Uterus (tissue), 4 donors: ENCODE data around the gene GIPC3. TPM values are rescaled to one million over a fixed set of nuclear protein-coding genes. Genes with fewer than 3 reads are reported as not detected.
A peak's percentile ranks its signal among the peaks of the same experiment; 100 is the strongest.
"Not testable (repeated sequence)": the region's sequence is repeated elsewhere in the genome, so short reads cannot be mapped to it uniquely, and the experiment has no call there.

ENCODE experiments used
- DNase-seq, 2 donors: peaks; one replicate each; pipeline ENCODE4 v3.0.0-alpha.2; 2019 to 2020
- H3K27ac ChIP-seq, 2 donors: fragments of 200-600 bp; sonication (generic); 1 replicate in 1 of 2; 2 replicates in 1 of 2; pipeline ENCODE4 v1.5.1; 2016 to 2018
- H3K27me3 ChIP-seq, 2 donors: fragments of 200-600 bp; sonication (generic); one replicate each; pipeline ENCODE4 v1.5.1; 2018 to 2019; ENCODE audit warnings: control low read depth in 1 of 2
- H3K36me3 ChIP-seq, 2 donors: fragments of 200-600 bp; sonication (generic); one replicate each; pipeline ENCODE4 v1.5.1; 2019; ENCODE audit warnings: control low read depth in 1 of 2
- H3K4me1 ChIP-seq, 2 donors: fragments of 200-600 bp; sonication (generic); one replicate each; pipeline ENCODE4 v1.5.1; 2018 to 2019; ENCODE audit warnings: control low read depth in 1 of 2
- H3K4me3 ChIP-seq, 2 donors: fragments of 200-600 bp; sonication (generic); 1 replicate in 1 of 2; 2 replicates in 1 of 2; pipeline ENCODE4 v1.5.1; 2018 to 2019; ENCODE audit warnings: mild to moderate bottlenecking in 1 of 2
- H3K9me3 ChIP-seq, 2 donors: fragments of 200-600 bp; sonication (generic); one replicate each; pipeline ENCODE4 v1.5.1; 2019; ENCODE audit warnings: control low read depth in 1 of 2
- POLR2A ChIP-seq, 2 donors: fragments of 450-650 bp; IDR thresholded peaks; one replicate each; pipeline ENCODE4 v1.6.1; 2016; ENCODE audit warnings: antibody characterized with exemption in 2 of 2, mild to moderate bottlenecking in 1 of 2, moderate library complexity in 1 of 2
- intact Hi-C: fragments of 100-400 bp; cut with DNase I; formaldehyde crosslinking; loops from one replicate; pipeline ENCODE4 v1.15.1; 2023; ENCODE audit warnings: low total_unique reads
- total RNA-seq, 4 donors: library from RNA; depleted of rRNA in 3 of 4; stranded (reverse); fragments of >200 nt in 3 of 4; gene quantifications; one replicate each; pipeline versions ENCODE4 v1.1.0 to v1.2.4, GENCODE V29; 2014 to 2023
- TF ChIP-seq, protein P1 (sequence below), 4 experiments: fragments of 200-600 bp in 2 of 4; fragments of 450-650 bp in 2 of 4; sonication (generic) in 2 of 4; IDR thresholded peaks; one replicate each; pipeline ENCODE4 v1.5.1; 2016 to 2019; ENCODE audit warnings: antibody characterized with exemption in 4 of 4, mild to moderate bottlenecking in 2 of 4, moderate library complexity in 1 of 4
- donor health status: DM: yes; HTN: yes; CAD: no.

Gene GIPC3
- total RNA-seq, 4 donors from 2014 or later, result 0.07 to 4.0 TPM; not detected in 2

DNA sequence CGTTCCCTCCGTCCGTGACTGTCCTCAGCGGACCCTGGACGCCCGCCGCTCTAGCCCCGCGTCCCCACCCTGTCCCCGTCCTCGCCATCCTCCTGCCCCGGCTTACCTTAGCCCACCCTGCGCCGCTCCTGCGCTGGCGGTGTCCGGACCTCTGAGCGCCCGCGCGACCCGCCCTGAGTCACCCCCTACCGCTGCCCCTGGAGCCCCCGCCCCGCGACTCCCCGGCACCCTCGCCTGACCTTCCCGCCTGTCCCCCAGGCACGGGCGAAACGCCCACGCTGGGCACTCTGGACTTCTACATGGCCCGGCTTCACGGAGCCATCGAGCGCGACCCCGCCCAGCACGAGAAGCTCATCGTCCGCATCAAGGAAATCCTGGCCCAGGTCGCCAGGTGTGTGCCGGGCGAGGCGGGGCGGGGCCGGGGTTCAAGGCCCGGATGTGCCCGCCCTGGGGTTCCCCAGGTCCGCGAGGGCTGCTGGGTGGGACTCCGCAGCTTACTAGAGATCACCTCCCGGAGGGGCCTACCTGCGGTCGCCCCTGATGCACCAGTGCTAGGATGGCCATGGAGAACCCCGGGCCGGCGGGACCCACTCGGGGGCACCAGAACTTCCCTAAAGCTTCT is 7.4 kb upstream of the GIPC3 start:
- no peak overlapping the region for H3K27ac ChIP-seq
- H3K9me3 ChIP-seq, result no peaks in the 10 kb centered on the region
- H3K4me3 ChIP-seq, result no peak overlapping the region
- no peak for DNase-seq
- no peaks in the 10 kb centered on the region for H3K27me3 ChIP-seq
- no peaks in the 10 kb centered on the region for H3K36me3 ChIP-seq
- no peak for TF ChIP-seq POLR2A (IDR thresholded peaks at IDR 0.05)
- TF ChIP-seq, protein P1, sequence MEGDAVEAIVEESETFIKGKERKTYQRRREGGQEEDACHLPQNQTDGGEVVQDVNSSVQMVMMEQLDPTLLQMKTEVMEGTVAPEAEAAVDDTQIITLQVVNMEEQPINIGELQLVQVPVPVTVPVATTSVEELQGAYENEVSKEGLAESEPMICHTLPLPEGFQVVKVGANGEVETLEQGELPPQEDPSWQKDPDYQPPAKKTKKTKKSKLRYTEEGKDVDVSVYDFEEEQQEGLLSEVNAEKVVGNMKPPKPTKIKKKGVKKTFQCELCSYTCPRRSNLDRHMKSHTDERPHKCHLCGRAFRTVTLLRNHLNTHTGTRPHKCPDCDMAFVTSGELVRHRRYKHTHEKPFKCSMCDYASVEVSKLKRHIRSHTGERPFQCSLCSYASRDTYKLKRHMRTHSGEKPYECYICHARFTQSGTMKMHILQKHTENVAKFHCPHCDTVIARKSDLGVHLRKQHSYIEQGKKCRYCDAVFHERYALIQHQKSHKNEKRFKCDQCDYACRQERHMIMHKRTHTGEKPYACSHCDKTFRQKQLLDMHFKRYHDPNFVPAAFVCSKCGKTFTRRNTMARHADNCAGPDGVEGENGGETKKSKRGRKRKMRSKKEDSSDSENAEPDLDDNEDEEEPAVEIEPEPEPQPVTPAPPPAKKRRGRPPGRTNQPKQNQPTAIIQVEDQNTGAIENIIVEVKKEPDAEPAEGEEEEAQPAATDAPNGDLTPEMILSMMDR (IDR thresholded peaks at IDR 0.05), result no peak
- H3K4me1 ChIP-seq, result peaks cover 0 to 12% of the 10 kb centered on the region in 2 donors
- intact Hi-C loops, result no loop called here

DNA sequence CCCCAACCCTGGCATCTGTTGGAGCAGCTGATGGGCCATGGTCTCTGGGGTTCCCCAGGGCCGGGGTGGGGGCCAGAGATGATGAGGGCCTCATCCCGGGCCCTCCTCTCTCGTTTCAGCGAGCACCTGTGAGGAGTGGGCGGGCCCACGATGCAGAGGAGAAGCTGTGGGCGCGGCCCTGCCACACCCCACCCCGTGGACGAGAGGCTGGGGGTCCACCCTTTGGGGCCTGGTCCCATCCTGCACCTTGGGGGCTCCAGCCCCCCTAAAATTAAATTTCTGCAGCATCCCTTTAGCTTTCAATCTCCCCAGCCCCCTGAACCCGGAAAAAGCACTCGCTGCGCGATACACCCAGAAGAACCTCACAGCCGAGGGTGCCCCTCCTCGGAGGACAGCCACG is 6.9 kb upstream of the GIPC3 start:
- intact Hi-C loops, result no loop called here
- H3K4me1 ChIP-seq, result peaks cover 0 to 11% of the 10 kb centered on the region in 2 donors
- H3K9me3 ChIP-seq, result no peaks in the 10 kb centered on the region
- TF ChIP-seq, protein P1 (IDR thresholded peaks at IDR 0.05), result no peak
- no peak for TF ChIP-seq POLR2A (IDR thresholded peaks at IDR 0.05)
- no peak overlapping the region for H3K27ac ChIP-seq
- H3K27me3 ChIP-seq, result no peaks in the 10 kb centered on the region
- DNase-seq, result no peak
- H3K36me3 ChIP-seq, result no peaks in the 10 kb centered on the region
- H3K4me3 ChIP-seq, result no peak overlapping the region

DNA sequence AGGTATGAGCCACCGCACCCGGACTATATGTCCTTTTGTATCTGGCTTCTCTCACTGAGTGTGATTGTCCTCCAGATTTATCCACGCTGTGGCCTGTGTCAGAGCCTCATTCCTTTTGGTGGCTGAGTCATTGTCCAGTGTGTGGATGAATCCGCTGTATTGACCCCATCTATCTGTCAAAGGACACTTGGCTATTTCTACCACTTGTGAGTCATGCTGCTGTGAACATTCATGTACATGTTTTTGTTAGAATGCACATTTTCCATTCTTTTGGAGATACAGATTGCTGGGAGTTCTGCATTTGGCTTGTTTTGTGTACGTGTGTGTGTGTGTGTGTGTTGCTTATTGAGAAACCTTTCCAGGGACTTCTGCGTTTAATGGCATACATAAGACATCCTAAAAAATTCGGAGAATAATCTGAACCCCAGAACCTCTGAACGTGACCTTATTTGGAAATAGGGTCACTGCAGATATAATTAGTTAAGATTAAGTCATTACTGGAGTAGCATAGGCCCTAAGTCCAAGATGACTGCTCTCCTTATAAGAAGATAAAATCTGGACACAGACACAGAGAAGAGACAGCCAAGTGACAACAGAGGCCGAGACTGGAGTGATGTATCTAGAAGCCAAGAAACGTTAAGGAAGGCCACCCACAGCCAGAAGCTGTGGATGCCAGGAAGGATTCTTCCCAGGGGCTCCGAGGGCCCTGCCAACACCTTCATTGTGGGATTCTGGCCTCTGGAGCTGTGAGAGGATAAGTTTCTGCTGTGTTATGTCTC is 4.9 kb upstream of the GIPC3 start:
- TF ChIP-seq, protein P1 (IDR thresholded peaks at IDR 0.05), result no peak
- no peak for TF ChIP-seq POLR2A (IDR thresholded peaks at IDR 0.05)
- Histone ChIP-seq H3K36me3 (no peaks in the 10 kb centered on the region), H3K27ac (peak overlapping the region; percentile 9 to 11), H3K4me1 (peaks cover 0 to 6% of the 10 kb centered on the region in 2 donors), H3K27me3 (peaks cover 0 to 3% of the 10 kb centered on the region in 2 donors), H3K9me3 (no peaks in the 10 kb centered on the region), H3K4me3 (no peak overlapping the region)
- DNase-seq, result no peak
- intact Hi-C loops, result no loop called here

DNA sequence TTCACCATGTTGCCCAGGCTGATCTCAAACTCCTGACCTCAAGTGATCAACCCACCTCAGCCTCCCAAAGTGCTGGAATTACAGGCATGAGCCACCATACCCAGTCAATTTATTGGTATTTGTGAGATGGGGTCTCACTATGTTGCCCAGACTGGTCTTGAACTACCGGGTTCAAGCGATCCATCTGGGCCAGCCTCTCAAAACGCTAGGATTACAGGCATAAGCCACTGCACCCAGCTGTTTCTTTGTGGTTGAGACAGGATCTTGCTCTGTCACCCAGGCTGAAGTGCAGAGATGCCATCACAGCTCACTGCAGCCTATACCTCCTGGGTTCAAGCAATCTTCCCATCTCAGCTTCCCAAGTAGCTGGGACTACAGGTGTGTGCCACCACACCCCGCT is 3.5 kb upstream of the GIPC3 start:
- DNase-seq, H3K9me3 ChIP-seq, H3K27ac ChIP-seq, H3K4me3 ChIP-seq, H3K4me1 ChIP-seq, H3K27me3 ChIP-seq, intact Hi-C loops, H3K36me3 ChIP-seq: not testable (repeated sequence)

DNA sequence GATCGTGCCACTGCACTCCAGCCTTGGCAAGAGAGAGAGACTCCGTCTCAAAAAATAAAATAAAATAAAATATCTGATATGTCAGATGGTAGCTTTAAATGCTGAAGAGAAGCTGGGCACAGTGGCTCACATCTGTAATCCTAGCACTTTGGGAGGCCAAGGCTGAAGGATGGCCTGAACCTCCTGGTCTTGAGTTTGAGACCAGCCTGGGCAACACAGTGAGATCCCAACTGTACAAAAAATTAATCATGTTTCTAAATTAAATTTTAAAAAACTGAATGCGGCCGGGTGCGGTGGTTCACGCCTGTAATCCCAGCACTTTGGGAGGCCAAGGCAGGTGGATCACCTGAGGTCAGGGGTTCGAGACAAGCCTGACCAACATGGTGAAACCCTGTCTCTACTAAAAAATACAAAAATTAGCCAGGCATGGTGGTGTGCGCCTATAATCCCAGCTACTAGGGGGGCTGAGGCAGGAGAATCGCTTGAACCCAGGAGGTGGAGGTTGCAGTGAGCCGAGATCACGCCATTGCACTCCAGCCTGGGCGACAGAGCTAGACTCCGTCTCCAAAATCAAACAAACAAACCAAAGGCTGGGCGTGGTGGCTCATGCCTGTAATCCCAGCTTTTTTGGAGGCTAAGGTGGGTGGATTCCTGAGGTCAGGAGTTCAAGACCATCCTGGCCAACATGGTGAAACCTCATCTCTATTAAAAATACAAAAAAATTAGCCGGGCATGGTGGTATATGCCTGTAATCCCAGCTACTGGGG is 1.1 kb upstream of the GIPC3 start:
- H3K9me3 ChIP-seq, H3K36me3 ChIP-seq, DNase-seq, H3K27ac ChIP-seq, H3K4me3 ChIP-seq, intact Hi-C loops, H3K27me3 ChIP-seq, H3K4me1 ChIP-seq: not testable (repeated sequence)

DNA sequence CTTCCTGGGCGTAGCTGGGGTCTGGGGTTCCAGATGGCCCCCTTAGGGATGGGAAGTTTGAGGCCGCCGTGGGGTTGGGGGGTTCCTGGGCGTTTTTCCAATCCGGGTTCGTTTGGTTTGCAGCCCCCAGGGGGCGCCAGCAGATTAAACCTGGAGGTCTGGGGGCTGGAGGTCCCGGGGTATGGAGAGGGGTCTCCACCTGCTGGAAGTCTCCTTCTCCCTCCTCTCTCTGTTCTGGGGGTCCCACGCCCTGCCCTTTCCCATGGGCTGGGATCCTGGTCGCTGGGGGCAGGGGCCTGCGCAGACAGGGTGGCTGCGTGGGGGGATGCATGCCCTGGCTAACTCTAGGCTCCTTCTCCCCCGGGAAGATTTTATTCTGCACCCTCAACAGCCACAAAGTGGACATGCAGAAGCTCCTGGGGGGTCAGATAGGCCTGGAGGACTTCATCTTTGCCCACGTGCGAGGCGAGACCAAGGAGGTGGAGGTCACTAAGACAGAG is 899 bp downstream of the GIPC3 start:
- peaks cover 0 to 3% of the 10 kb centered on the region in 2 donors for H3K27me3 ChIP-seq
- no peak for DNase-seq
- no peak for TF ChIP-seq POLR2A (IDR thresholded peaks at IDR 0.05)
- TF ChIP-seq, protein P1 (IDR thresholded peaks at IDR 0.05), result peak; percentile 37 to 54 (median 38)
- no peaks in the 10 kb centered on the region for H3K9me3 ChIP-seq
- H3K4me3 ChIP-seq, result peak overlapping the region in 1 of 2 donors; percentile 5
- no peaks in the 10 kb centered on the region for H3K36me3 ChIP-seq
- H3K4me1 ChIP-seq, result no peaks in the 10 kb centered on the region
- no peak overlapping the region for H3K27ac ChIP-seq
- intact Hi-C loops, result no loop called here
